B cell (primary cell): ENCODE results near the gene TMEM132D.

Source experiments
- CTCF ChIP-seq: fragments of 200-600 bp; IDR thresholded peaks from one replicate; pipeline ENCODE4 v1.8.0; 2022; ENCODE audit warnings: antibody characterized with exemption, mild to moderate bottlenecking
- EZH2 ChIP-seq: IDR thresholded peaks from 2 replicates; pipeline ENCODE4 v1.6.1; 2012; ENCODE audit warnings: borderline replicate concordance, low read depth, mild to moderate bottlenecking, moderate library complexity, low read length; ENCODE audit not compliant: insufficient read depth, poor library complexity, severe bottlenecking

- no peak for TF ChIP-seq CTCF
- no peak for TF ChIP-seq EZH2
These were observed 359.1 kb downstream of the TMEM132D start for GRCh38 chr12:129544716-129545115.
